ENCODE measurements around the gene NFILZ. TPM values are rescaled to one million over a fixed set of nuclear protein-coding genes. Genes with fewer than 3 reads are reported as not detected.

NFILZ gene
- total RNA-seq, 1 donor from 2014 or later = not detected

DNA sequence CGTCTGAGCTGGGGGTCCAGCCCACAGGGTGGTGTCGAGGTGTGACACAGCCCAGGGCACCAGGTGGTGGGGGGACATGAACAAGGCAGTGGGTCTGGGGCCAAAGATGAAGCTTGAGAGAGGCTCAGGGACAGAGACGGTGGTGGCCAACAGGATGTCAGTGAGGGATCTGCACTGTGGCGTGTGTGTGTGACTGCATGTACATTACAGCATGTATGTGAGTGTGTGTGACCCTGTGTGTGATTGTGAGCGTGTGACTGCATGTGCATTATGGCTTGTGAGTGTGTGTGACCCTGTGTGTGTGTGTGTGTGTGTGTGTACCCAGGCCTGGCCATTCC is 21.5 kb upstream of the NFILZ start:
- H3K36me3 Mint-ChIP-seq (ENCODE audit: low read depth) = peaks cover 5% of the 10 kb centered on the region
- peak overlapping the region; percentile 82 for H3K4me3 Mint-ChIP-seq
- peaks cover 19% of the 10 kb centered on the region for H3K4me1 Mint-ChIP-seq
- H3K9me3 Mint-ChIP-seq = no peaks in the 10 kb centered on the region
- DNase-seq (ENCODE audit: low read depth, low spot score) = no peak
- H3K27ac Mint-ChIP-seq (ENCODE audit: unreplicated experiment) = peak overlapping the region; percentile 96
- TF ChIP-seq, protein P1, sequence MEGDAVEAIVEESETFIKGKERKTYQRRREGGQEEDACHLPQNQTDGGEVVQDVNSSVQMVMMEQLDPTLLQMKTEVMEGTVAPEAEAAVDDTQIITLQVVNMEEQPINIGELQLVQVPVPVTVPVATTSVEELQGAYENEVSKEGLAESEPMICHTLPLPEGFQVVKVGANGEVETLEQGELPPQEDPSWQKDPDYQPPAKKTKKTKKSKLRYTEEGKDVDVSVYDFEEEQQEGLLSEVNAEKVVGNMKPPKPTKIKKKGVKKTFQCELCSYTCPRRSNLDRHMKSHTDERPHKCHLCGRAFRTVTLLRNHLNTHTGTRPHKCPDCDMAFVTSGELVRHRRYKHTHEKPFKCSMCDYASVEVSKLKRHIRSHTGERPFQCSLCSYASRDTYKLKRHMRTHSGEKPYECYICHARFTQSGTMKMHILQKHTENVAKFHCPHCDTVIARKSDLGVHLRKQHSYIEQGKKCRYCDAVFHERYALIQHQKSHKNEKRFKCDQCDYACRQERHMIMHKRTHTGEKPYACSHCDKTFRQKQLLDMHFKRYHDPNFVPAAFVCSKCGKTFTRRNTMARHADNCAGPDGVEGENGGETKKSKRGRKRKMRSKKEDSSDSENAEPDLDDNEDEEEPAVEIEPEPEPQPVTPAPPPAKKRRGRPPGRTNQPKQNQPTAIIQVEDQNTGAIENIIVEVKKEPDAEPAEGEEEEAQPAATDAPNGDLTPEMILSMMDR (conservative IDR thresholded peaks at IDR 0.05) = no peak
- H3K27me3 Mint-ChIP-seq (ENCODE audit: low read depth) = peaks cover 3% of the 10 kb centered on the region

DNA sequence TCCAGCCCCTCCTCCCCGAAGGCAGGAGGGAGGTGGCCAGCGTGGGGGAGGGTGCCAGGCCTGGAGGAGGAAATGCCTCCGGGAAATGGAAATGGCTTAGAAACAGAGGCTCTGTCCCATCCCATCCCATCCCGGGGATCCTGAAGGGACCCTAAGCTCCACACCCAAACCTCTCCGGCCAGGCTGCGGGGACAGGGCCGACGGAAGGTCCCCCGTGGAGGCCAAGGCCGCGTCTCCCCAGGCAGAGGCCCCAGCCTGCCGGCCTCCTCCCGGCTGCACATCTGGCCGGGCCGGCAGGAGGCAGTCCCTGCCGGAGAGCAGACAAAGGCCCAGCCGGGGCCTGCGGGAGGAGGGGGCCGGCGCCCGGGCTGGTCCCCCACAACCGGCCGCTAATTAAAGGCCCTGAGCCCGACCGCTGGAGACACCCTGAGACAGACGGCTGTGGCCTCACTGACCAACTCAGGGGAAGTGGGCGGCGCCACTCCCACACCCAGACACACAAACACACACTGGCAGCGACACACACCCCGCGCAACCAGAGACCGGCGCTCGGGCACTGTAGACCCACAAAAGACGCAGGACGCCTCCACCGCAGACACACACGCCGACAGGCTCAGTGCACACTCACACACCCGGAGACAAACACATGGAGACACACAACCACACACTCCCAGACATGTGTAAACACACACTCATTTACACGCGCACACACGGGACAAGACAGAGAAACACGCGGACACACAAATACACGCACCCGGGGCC is 21.0 kb upstream of the NFILZ start:
- DNase-seq (ENCODE audit: low read depth, low spot score) = peak; percentile 50
- TF ChIP-seq, protein P1 (conservative IDR thresholded peaks at IDR 0.05) = peak; percentile 31
- peak overlapping the region; percentile 96 for H3K27ac Mint-ChIP-seq (ENCODE audit: unreplicated experiment)
- H3K27me3 Mint-ChIP-seq (ENCODE audit: low read depth) = peaks cover 3% of the 10 kb centered on the region
- H3K9me3 Mint-ChIP-seq = no peaks in the 10 kb centered on the region
- H3K36me3 Mint-ChIP-seq (ENCODE audit: low read depth) = peaks cover 5% of the 10 kb centered on the region
- peaks cover 19% of the 10 kb centered on the region for H3K4me1 Mint-ChIP-seq
- peak overlapping the region; percentile 90 for H3K4me3 Mint-ChIP-seq

DNA sequence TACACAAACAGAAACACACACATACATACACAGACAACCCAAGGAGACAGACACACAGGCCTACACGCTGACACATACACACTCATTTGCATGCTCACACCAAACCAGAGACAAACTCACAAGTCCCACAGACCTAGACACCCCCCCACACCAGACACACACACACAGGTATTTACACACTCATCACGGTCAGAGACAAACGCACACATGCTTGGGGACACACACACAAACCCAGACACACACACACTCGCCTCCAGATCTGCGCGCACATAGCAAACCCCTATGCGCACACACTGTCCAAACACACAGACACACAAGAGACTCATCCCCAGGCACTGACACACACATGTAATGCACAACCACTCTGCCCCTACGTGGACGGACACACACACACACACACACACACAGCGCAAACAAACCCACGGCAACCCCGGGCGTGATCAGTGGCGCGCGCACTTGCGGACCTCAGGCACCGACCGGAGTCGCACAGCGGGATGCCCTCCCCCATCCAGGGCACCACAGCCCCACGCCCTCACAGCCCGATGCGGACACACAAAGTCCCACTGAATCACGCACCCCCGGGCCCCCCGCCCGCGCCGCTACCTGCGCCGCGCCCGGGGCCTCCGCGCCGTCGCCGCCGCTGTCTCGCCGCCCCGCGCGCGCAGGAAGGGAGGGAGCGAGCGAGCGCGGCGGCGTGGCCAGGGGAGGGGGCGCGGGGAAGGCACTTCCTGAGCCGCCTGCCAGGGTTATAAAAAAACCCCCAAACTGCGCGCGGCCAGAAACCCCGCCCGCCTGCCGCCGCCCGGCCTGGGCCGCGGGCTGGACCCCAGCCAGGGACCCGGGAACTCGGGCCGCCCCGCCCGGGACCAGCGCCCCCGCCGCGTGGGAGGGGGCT is 20.1 kb upstream of the NFILZ start, which contains the start of gene ADAMTS10:
TSS of gene ADAMTS10 (minus strand) at position 675 of the 895 bp plus-strand sequence. CDS start 5,005 bp downstream, outside the sequence.
- peaks cover 19% of the 10 kb centered on the region for H3K4me1 Mint-ChIP-seq

DNA sequence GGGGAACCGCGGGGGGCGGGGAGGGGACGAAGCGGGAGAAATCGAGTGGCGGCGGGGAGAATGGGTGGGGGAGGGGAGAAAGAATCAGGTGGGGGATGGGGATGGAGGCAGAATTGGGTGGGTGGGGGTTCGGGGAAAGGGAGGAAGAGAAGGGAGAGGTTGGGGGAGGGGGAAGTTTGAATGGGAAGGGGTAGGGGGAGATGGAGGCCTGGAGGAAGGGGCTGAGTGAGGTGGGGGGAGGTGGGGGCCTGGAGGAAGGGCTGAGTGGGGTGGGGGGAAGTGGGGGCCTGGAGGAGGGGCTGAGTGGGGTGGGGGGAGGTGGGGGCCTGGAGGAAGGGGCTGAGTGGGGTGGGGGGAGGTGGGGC is 19.5 kb upstream of the NFILZ start:
- H3K27ac Mint-ChIP-seq (ENCODE audit: unreplicated experiment) = no peak overlapping the region
- no peak overlapping the region for H3K4me3 Mint-ChIP-seq
- H3K27me3 Mint-ChIP-seq (ENCODE audit: low read depth) = peaks cover 7% of the 10 kb centered on the region
- H3K9me3 Mint-ChIP-seq = no peaks in the 10 kb centered on the region
- H3K36me3 Mint-ChIP-seq (ENCODE audit: low read depth) = no peaks in the 10 kb centered on the region
- TF ChIP-seq, protein P1 (conservative IDR thresholded peaks at IDR 0.05) = no peak
- DNase-seq (ENCODE audit: low read depth, low spot score) = no peak
- peaks cover 23% of the 10 kb centered on the region for H3K4me1 Mint-ChIP-seq

More for the DNA sequence above, 20.1 kb upstream of the NFILZ start, which contains the start of gene ADAMTS10:
- DNase-seq (ENCODE audit: low read depth, low spot score) = peak; percentile 38
- no peaks in the 10 kb centered on the region for H3K36me3 Mint-ChIP-seq (ENCODE audit: low read depth)
- H3K4me3 Mint-ChIP-seq = peak within 1 kb of the TSS; percentile 90
- peak within 1 kb of the TSS; percentile 90 for H3K27ac Mint-ChIP-seq (ENCODE audit: unreplicated experiment)
- TF ChIP-seq, protein P1 (conservative IDR thresholded peaks at IDR 0.05) = no peak
- no peaks in the 10 kb centered on the region for H3K9me3 Mint-ChIP-seq
- peaks cover 3% of the 10 kb centered on the region for H3K27me3 Mint-ChIP-seq (ENCODE audit: low read depth)

DNA sequence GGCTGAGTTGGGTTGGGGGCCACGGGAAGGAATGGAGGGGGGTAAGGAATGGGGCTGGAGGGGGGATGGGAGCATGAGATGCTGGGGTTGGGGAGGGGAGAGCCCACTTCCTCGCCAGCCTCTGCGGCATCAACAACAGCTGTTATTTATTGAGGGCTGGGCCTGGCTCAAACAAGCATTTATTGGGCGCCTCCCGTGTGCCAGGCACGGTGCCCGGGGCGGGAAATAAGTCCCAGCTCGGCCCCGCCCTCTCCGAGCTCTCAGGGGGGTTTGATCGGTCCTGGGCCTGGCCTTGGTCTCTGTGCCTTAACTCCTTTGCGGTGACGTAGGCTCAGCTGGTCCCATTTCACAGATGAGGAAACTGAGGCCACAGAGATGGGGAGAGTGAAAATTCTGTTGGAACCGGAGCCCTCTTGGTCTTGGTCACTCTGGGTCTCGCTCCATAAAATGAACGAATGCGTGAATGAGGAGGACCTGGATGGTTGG is 19.0 kb upstream of the NFILZ start:
- H3K4me3 Mint-ChIP-seq = no peak overlapping the region
- no peak for DNase-seq (ENCODE audit: low read depth, low spot score)
- TF ChIP-seq, protein P1 (conservative IDR thresholded peaks at IDR 0.05) = no peak
- no peaks in the 10 kb centered on the region for H3K9me3 Mint-ChIP-seq
- H3K4me1 Mint-ChIP-seq = peaks cover 23% of the 10 kb centered on the region
- H3K27me3 Mint-ChIP-seq (ENCODE audit: low read depth) = peaks cover 7% of the 10 kb centered on the region
- H3K36me3 Mint-ChIP-seq (ENCODE audit: low read depth) = no peaks in the 10 kb centered on the region
- H3K27ac Mint-ChIP-seq (ENCODE audit: unreplicated experiment) = no peak overlapping the region

Measured in neural crest cell (in vitro differentiated cells).